HG03378 (cell line): ENCODE measurements around the gene CYB5A.

Experiments used
- ATAC-seq: cut with Tn5 transposase; IDR thresholded peaks from one replicate; pipeline ENCODE4 v1.9.1; 2021; ENCODE audit warnings: mild to moderate bottlenecking, moderate library complexity; ENCODE audit not compliant: unreplicated experiment

Gene CYB5A

GRCh38 chr18:74219056-74219455 lies 72.7 kb downstream of the CYB5A start:
- no peak for ATAC-seq

DNA sequence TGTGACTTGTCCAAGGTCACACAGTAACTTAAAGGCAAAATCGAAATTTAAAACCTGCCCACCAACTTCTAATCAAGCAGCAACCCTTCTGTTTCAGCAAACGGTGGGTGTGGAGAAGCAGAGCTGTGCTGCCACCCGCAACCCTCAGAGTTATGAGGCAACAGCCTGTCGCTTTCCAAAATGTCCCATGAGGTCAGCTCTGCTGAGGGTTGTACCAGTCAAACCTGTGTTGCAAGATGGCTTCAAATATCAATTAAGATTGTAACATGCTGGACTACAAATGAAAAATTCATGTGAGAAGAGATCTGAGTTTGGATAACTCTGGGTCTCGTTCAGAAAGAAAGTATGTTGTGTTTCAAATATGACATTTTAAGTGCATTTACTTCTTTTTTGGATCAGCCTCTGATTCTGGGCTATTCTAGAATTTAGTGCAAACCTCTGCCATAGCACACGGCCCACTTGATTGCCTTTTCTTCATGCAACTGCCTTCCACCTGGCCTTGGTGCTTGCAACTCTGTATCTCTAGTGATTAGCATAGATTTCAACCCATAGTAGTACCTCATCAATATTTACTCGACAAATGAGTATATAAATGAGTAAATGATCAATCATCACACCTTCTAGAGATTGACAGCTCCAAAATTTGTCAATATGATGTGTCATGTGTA lies 74.2 kb downstream of the CYB5A start:
- ATAC-seq: no peak

DNA sequence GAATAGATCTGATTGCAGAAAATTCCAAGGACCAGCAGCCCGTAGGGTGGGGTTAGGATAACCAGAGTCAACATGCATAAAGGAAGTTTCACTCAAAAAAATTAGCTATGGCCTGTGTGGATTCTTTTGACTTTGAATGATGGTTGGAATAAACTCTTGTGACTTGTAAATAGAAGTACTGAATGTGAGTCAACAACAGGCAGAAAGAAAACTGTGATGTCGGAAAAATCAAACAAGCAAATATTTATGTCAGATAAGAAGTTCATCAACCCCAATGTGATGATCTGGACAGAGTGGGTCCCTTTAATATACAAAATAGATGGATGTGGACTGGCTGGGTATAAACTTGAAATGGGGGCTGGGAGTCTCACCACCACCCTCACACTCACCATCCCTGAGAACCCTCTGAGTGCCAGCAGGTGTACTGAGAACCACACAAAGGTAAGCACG lies 75.1 kb downstream of the CYB5A start:
- ATAC-seq: no peak

- ATAC-seq: no peak
Measured at GRCh38 chr18:74215863-74216262, 75.9 kb downstream of the CYB5A start.

- ATAC-seq: no peak
Measured at GRCh38 chr18:74213429-74213828, 78.3 kb downstream of the CYB5A start.

DNA sequence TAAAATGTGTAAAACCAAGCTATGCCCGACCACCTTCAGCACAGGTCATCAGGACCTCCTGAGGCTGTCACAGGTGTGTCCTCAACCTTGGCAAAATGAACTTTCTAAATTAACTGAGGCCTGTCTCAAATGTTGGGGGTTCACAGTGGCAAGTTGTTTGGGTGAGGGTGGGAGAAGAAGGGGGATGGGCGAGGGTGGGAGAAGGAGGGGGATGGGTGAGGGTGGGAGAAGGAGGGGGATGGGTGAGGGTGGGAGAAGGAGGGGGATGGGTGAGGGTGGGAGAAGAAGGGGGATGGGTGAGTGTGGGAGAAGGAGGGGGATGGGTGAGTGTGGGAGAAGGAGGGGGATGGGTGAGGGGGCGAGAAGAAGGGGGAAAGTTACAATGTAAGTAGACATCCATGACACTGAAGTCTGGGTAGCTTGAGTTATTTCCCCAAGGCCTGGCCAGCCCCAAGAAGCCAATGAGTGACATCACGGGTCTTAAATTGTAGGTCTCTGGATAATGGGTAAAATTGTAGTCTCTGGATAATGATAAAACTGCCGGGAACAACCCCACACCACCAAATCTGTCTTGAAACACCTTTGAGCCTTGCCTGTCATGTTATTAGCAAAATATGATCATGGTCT lies 87.1 kb downstream of the CYB5A start:
- no peak for ATAC-seq

- no peak for ATAC-seq
Measured at GRCh38 chr18:74203811-74204210, 88.0 kb downstream of the CYB5A start.
